Measurements from ENCODE around the gene AURKA.
"Not testable (repeated sequence)": the region's sequence is repeated elsewhere in the genome, so short reads cannot be mapped to it uniquely, and the experiment has no call there.

AURKA gene

DNA sequence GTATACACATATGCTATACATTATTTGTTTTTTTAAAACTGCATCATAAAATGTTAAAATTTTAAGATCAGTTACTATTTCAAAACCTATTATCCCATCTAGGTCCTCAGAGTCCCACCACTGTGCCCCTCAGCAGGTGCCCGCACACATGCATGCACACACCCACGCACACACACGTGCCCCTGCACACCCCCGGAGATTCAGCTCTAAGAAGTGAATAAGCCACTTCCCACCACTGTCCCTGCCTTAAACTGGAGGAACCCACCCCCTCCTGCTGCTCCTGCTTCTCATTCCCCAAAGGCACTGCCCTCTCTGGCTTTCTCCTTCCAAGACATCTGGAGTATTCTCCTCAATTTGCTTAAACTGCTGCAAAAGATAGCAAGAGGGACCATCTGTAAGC lies 38.7 kb downstream of the AURKA start:
- DNase-seq: no peak

DNA sequence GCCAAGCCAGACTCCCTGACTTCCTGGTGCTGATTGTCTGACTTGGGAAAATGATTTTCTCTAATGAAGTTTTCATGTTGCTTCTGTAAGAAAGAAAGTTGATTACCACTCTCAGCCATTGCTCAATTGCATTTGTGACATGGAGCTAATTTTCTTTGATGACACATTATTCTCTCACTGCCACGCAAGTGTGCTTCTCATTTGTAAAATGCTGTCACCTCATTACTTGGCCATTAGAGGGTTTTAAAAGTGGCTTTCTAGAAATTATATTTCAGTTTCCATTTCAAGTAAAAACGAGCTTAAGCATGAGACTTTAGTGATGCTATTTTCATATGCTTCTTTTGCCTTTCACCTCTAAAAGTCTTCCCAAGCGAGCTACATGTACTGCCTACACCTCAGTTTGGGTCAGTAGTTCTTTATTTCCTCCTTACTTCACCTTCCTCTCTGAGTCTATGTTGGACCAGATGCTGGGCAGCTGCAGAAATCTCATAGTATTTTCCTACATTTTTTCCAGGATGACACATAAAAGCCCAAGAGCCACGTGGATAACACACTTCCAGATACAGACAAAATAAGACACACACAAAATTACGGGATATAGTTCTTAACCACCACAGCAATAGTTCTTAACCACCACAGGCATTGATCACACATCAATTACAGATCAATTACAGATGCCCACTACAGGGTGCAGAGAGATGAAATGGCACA lies 39.5 kb downstream of the AURKA start:
- no peak for DNase-seq

DNA sequence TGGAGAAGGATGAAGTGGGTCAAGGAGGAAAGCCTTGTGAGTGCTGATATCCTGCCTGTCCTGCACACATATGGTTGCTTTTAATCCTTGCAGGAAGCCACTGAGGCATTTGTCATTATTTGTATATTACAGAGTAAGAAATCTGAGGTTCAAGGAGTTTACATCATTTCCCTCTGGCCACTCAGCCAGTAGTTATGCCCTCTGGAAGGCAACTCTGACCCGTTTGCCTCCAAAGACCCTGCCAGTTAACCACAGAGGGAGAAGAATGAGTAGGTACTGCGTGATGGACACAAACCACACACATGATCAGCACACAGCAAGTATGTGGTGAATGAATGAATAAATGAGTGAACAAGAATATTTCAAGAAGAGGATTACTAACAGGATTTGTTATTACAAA lies 41.2 kb downstream of the AURKA start:
- no peak for DNase-seq

DNA sequence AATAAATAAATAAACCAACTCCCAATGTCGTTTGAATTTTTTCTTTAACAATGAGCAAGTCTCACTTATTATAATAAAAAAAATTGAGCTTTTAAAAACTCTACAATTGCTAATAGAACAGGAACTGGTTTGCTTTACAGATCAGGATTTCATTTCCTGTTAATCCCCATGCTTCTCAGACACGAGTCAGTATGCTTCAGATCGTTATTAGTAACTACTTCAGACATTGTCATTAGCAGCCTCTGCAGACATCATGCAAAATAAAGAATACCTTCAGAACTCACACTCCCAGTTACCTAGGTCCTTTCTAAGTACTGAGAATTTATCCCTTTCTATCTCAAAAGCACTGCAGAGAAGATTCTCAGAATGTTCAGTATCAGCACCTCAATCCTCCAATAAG lies 43.3 kb downstream of the AURKA start:
- no peak for DNase-seq

DNA sequence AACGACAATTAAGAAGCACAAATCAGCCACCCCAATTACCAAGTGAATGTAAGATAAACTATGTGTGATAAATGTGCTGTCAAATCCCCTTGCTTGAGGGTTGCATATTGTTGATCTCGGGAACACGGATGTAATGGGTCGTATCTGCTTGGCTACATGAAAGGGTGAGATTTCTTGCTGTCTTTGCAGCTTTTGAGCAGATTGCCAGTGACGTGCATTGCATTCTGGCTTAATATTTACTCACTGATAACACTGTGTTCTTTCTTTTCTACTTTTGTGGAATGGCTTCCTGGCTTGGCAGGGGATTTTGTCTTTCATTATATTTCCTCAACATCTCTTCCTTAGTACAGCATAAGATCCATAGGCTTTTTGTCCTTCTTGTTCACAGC lies 43.7 kb downstream of the AURKA start:
- no peak for DNase-seq

DNA sequence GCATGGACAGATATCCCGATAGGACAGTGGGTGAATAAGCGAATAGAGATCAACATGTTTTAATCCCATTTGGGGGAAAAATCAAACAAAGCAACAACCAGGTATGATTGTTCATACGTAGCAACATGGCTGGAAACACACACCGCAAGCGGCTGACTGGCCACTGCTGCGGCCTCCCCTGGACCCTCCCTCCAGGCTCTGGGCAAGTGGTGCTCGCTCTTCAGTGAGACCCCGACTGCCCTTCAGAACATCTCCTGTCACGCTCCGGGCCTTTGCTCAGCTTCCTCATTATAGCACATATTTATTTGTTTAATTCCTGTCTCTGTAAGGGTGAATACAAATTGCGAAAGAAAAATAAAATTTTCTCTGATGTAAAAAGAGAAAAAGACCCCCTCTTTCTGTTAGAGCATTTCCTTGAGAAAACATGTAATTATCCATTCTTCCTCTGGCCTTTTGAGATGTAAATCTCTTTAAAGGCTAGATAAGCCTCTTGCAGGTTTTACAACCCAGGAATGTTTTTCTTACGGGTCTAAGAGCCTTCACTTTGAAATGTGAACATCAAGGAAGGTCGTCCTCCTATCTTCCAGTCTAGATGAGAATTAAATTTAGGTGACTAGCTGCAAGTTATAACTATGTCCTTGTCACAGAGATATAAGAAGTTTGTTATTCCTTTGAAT lies 44.2 kb downstream of the AURKA start:
- DNase-seq: no peak

DNA sequence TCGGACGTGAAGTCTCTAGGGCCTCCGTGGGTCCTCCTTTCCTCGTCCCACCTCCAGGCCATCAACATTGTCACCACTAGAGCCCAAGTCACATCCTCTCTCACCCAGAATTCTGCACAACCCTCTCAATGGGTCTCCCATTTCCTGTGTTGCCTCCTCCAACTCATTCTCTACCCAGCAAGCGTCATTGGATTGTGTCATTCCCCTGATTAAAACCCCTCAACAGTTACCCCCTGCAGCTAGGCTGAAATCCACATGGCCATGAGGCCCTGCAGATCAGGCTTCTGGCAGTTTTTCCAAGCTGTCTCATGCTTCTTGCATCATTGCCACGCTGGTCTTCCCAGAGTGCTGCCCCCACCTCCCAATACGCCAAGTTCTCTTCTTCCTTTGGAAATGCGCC lies 46.1 kb downstream of the AURKA start:
- no peak for DNase-seq

DNA sequence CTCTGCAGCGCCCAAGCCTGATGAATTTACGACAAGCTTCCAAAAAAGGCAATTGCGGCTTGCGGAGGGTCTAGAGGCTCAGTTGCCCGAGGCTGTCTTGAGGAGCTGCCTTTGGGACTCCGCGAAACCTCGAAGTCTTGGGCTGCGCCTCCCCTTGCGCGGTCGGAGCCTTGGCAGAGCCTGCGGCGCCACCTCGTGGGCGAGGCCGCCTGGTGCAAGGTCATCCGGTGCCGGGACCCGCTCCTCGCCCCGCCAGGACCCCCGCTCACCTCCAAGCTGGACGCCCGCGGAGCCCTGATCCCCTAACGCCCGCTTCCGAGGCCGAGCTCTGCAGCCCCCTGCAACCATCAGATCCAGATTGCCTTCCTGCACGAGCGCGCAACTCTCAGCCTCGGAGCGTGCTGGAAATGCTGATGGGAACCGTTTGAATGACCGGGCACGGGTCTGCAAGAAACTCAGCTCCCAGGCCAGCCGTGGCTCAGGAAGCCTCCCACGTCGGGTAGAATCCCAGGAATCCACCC lies 48.1 kb downstream of the AURKA start:
- DNase-seq: peak; percentile 72

DNA sequence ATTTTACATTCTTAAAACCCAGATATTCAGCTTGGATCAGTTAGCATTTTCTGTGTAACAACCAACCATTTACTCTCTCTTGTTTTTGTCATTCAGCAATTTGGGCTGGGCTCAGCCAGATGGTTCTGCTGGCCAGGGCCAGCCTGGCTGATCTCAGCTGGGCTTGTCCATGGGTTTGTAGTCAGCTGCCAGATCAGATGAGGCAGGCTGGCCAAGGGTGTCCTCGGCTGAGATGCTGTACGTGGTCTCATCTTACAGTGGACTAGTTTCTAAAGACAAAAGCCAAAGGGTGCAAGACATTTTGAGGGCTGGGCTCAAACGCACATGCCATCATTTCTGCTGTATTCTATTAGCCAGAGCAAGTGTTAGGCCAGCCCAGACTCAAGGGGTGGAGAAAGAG lies 49.2 kb downstream of the AURKA start:
- no peak for DNase-seq

DNA sequence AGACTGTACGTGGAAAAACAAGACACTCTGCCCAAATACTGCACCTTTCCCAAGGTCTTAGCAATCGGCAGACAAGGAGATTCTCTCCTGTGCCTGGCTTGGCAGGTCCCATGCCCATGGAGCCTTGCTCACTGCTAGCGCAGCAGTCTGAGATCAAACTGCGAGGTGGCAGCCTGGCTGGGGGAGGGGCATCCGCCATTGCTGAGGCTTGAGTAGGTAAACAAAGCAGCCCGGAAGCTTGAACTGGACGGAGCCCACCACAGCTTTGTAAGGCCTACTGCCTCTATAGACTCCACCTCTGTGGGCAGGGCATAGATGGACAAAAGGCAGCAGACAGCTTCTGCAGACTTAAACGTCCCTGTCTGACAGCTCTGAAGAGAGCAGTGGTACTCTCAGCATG lies 55.3 kb downstream of the AURKA start:
- DNase-seq: not testable (repeated sequence)

DNA sequence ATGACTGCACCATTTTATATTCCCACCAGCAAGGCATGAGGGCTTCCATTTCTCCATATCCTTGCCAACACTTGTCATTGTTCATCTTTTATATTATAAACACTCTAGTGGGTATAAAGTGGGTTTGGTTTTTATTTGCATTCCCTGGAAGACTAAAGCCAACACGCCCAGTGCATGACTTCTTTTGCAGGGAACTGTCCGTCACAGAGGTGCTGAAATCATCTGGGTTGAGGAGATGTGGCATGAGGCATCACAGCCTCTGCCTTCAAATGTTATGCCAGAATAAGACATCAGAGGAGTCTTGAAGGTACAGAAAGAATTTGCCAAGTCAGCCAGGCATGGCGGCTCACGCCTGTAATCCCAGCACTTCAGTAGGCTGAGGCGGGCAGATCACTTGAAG lies 63.2 kb downstream of the AURKA start:
- DNase-seq: peak; percentile 18

DNA sequence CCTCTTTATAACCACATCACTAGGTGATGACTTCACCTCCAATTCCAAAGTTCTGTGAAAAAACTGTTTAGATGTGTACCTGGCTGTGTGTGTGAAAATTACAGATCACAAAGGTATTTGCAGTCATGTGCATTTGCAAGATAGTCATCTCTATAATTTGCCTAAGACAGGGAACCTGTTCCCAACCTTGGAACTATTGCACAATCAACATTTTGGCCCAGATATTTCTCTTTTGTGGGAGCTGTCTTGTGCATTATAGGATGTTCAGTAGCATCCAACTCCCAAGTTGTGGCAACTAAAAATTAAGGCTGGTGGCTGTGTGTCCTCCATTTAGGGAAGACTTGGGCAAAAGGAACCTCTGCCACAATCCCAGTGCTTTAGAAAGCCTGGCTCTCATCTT lies 67.2 kb downstream of the AURKA start:
- DNase-seq: no peak

DNA sequence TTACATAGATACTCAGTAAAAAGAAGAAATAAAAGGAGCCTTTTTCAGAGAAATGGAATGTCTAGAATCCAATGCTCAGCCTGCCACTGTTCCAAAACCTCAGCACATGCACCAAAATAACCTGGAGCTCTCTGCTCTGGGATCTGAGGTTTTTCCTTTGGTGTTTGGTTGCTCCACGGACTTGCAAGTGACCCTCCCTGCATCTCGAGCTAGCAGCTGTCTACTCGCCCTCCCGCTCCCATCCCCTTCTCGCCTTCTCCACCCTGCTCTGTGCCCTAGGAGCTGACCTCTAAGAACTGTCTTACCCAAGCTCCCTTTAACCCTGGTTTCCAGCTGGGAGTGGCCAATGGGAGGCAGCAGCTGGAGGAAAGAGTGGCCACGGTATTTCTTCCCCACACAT lies 68.4 kb downstream of the AURKA start:
- DNase-seq: no peak

DNA sequence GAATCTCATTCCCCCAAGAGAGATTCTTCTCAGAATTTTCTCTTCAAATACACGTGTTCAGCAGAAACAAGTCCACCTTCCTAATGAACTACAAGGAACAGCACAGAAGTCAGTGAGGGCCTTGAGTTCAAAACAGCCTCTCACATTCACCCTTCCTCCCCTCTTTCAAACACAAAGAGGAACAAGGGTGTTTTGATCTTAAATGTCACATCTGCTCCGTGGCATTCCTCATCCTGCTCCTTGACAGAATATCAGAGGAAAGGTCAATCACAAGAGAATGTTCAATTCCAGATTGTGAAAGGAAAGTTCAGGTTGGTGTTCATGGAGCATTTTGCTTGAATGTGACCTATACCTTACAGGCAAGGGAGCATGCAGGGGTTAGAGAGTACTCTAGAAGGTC lies 68.8 kb downstream of the AURKA start:
- no peak for DNase-seq

DNA sequence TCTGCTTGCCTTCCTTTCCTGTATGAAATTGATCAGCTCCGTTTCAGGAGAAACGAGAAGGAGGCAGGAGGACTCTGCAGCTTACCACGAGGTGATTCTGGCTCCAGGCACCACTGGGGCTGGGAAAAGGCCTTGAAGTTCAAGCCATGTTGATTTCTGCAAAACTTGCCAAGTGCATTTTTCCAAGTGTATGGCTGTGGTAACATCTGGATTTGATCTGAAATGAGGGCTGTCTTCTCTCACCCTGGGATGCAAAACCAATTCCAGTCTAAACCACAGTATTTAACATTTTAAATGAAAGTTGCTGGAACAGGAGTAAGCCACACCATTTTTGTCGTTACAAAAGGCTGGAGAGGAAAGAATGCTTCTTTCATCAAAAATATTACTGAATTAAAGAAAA lies 69.3 kb downstream of the AURKA start:
- no peak for DNase-seq
